ENCODE measurements around the gene CACNA1E. TPM values are rescaled to one million over a fixed set of nuclear protein-coding genes. Genes with fewer than 3 reads are reported as not detected.

The CACNA1E gene
- total and polyA plus RNA-seq, 2 of the 4 experiments (the other 2 are of a cell fraction), result not detected

DNA sequence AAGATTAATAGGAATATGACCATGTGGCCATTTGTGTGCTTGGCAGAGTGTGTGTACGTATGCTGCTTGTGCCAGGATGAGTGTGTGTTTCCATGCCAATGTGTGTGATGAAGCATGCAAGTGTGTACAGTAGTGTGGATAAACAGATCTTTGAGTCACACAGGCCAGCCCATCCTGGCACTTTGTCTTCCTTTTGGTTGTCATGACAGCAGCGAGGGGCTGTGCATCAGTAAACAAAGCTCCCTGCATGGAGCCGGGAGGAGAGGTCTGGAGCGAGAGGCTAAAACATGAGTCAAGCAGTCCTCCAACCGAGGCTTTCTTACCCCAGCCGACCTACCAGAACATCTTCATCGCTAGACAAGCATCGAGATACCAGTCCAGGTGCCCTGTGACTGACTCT, 221.2 kb downstream of the CACNA1E start:
- Histone ChIP-seq H3K9ac (ENCODE audit: low read depth, low read length) (no peak overlapping the region), H3K56ac (ENCODE audit: extremely low read depth, insufficient read depth, low read length) (no peak overlapping the region), H4K8ac (ENCODE audit: low read depth in 2 of 2, low read length in 2 of 2) (no peak overlapping the region), H3K27me3 (ENCODE audit: control insufficient read depth, insufficient read depth, low read length) (no peaks in the 10 kb centered on the region), H4K5ac (ENCODE audit: low read depth, low read length) (no peak overlapping the region), H2AK9ac (replicated peaks; ENCODE audit: low read depth, low read length, poor library complexity) (no peak overlapping the region), H3K9me3 (ENCODE audit: control insufficient read depth, insufficient read depth, low read length) (peaks cover 14% of the 10 kb centered on the region), H3K79me1 (ENCODE audit: low read depth in 1 of 2, low read length in 2 of 2) (no peaks in the 10 kb centered on the region), H2AFZ (replicated peaks; ENCODE audit: low read length, poor library complexity) (no peak overlapping the region), H3K23ac (ENCODE audit: low read depth, low read length) (no peak overlapping the region), H3K4me3 (ENCODE audit: insufficient read depth, low read depth, low read length) (no peak overlapping the region), H3K4me1 (ENCODE audit: control insufficient read depth, insufficient read depth, low read length) (no peaks in the 10 kb centered on the region), H3K9me1 (ENCODE audit: insufficient read depth, low read length) (no peaks in the 10 kb centered on the region), H2BK20ac (ENCODE audit: low read depth, low read length) (no peak overlapping the region), H3K27ac (ENCODE audit: insufficient read depth, low read length) (no peak overlapping the region), H3K4me2 (ENCODE audit: low read depth, low read length) (no peak overlapping the region), H3K4ac (ENCODE audit: low read depth, low read length) (no peak overlapping the region), H4K20me1 (ENCODE audit: insufficient read depth, low read length) (no peaks in the 10 kb centered on the region), H2BK120ac (ENCODE audit: low read depth, low read length) (no peak overlapping the region), H4K91ac (ENCODE audit: insufficient read depth, low read depth, low read length) (no peak overlapping the region), H2BK15ac (ENCODE audit: low read depth, low read length) (no peak overlapping the region), H3K14ac (replicated peaks; ENCODE audit: low read depth, low read length) (no peak overlapping the region), H3K18ac (ENCODE audit: low read depth, low read length) (no peak overlapping the region), H2BK5ac (ENCODE audit: low read depth, low read length, poor library complexity, severe bottlenecking) (no peak overlapping the region), H2AK5ac (ENCODE audit: low read depth, low read length) (no peak overlapping the region), H3K36me3 (ENCODE audit: control insufficient read depth, insufficient read depth, low read length) (no peaks in the 10 kb centered on the region)
- ChIA-PET POLR2A (ENCODE audit: unreplicated experiment) (no interaction called here), CTCF (no interaction called here)
- TF ChIP-seq POLR2A (IDR thresholded peaks at IDR 0.05; ENCODE audit: low read depth, low read length) (no peak), CHD1 (IDR thresholded peaks at IDR 0.05; ENCODE audit: low read depth, low read length) (no peak), RFX5 (IDR thresholded peaks at IDR 0.05; ENCODE audit: low read depth, low read length) (no peak), SMC3 (IDR thresholded peaks at IDR 0.05; ENCODE audit: low read depth, low read length) (no peak), RAD21 (IDR thresholded peaks at IDR 0.05; ENCODE audit: low read length) (no peak), CEBPB (IDR thresholded peaks at IDR 0.05; ENCODE audit: low read depth, low read length) (no peak), RCOR1 (IDR thresholded peaks at IDR 0.05; ENCODE audit: insufficient replicate concordance, low read length) (no peak)
- TF ChIP-seq, protein P1, sequence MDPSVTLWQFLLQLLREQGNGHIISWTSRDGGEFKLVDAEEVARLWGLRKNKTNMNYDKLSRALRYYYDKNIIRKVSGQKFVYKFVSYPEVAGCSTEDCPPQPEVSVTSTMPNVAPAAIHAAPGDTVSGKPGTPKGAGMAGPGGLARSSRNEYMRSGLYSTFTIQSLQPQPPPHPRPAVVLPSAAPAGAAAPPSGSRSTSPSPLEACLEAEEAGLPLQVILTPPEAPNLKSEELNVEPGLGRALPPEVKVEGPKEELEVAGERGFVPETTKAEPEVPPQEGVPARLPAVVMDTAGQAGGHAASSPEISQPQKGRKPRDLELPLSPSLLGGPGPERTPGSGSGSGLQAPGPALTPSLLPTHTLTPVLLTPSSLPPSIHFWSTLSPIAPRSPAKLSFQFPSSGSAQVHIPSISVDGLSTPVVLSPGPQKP (IDR thresholded peaks at IDR 0.05; ENCODE audit: borderline replicate concordance, low read depth, low read length), result no peak
- intact Hi-C loops (cut with micrococcal nuclease), result no loop called here
- ATAC-seq (ENCODE audit: low read depth) (no peak), DNase-seq (no peak)
- dilution Hi-C loops (cut with HindIII; ENCODE audit: low sequenced_read_pairs, unreplicated experiment), result no loop called here
- in situ Hi-C loops (cut with MboI; ENCODE audit: low sequenced_read_pairs), result no loop called here
- no TSS peak for BruUV-seq (replicated peaks)
- 33% methylated on average over 5 of the region's 8 CpGs; no CpG with 5 or more reads in 1 of the 2 experiments for WGBS, 2 experiments (ENCODE audit: extremely low coverage in 2 of 2, insufficient read length in 1 of 2)

Measured in IMR-90 (cell line).